ENCODE measurements around the gene LRIG1.
"Not testable (repeated sequence)": the region's sequence is repeated elsewhere in the genome, so short reads cannot be mapped to it uniquely, and the experiment has no call there.

LRIG1 gene

DNA sequence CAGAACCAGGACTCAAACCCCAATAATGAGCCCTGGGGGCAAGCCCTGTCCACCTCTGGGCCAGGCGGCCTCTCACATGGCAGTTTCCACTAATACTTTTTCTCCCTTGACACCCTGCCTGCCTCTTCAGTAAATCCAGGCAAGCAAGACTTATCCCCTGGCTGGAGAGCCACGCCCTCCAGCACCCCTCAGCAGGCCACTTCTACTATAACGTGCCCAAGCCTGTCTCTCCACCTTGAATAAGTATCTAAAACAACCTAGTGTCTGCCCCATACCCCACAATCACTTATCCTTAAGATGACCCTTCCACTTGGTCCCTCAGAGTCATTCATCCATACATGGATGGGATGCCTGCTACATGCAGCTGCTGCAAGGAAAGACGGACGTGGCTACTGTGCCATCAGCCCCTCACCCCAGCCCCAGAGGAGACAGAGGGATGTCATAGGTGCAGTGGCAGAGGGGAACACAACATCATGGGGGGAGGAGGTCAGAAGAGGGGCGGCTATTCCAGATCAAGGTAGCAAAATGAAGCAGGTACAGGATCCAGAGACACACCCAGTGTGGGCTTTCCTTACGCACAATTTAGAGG is 63.4 kb downstream of the LRIG1 start:
- DNase-seq, result no peak

DNA sequence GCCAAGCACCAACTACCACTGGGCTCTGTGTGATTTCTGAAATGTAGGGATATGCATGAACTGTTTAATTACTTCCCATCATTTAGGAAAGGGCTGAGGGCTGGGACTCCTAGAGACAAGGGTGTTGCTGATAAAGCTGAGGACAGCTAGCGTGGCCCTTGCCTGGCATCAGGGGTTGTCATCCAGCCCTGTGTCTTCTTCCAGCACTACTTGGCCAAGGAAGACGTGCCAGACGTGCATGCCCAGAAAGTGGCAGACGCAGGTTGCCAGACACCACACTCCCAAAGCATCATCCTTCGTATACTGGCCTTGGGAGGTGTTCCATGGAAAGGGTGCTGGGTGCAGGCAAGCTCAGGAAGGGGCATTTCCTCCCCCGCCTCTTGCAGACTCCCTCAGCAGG is 64.8 kb downstream of the LRIG1 start:
- no peak for DNase-seq

DNA sequence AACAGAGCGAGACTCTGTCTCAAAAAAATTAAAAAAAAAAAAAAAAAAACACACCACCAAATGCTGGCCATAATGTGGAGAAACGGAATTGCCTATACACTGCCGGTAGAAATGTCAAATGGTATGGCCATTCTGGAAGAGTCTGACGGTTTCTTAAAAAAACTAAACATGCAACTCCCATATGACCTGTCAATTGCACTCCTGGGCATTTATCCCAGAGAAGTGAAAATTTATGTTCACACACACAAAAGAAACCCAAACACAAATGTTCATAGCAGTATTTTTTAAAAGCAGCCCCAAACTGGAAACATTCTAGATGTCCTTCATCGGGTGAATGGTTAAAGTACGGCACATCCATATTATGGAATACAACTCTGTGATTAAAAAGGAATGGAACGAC is 66.1 kb downstream of the LRIG1 start:
- DNase-seq, result no peak

GRCh38 chr3:66433522-66433782 is 67.4 kb downstream of the LRIG1 start:
- DNase-seq, result no peak

GRCh38 chr3:66432767-66433521 is 67.9 kb downstream of the LRIG1 start:
- no peak for DNase-seq

DNA sequence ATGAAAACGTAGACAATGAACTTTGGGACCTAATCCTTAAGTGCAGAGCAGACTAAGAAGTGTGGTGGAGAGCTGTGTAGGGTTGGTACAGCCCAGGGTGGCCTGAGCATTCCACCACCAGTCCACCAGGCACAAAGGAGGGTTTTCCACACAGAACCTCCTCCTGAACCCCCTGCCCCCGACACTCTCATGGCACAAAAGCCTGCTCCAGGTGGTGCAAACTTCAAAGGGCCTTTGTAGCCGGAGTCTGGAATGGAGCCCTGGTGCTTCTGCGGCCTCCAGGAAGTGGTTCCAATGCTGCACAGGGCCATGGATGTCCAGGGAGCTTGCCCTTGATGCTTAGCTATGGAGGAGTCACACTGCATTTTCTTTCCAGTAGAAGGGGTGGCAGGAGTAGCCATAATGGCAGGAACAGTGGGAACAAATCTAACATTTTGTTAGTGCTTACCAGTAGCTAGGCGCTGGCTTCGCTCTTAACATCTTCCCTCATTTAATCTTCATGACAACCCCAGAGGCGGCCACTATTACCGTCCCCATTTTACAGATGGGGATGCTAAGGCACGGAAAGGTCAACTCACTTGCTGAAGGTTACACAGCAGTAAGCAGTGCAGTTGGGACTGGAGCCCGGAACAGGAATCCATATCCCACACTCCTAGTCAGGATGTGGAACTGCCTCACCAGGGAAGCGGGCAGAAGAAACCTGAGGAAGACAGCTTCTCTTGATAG is 68.6 kb downstream of the LRIG1 start:
- no peak for DNase-seq

GRCh38 chr3:66431494-66431893 is 69.3 kb downstream of the LRIG1 start:
- DNase-seq, result no peak

DNA sequence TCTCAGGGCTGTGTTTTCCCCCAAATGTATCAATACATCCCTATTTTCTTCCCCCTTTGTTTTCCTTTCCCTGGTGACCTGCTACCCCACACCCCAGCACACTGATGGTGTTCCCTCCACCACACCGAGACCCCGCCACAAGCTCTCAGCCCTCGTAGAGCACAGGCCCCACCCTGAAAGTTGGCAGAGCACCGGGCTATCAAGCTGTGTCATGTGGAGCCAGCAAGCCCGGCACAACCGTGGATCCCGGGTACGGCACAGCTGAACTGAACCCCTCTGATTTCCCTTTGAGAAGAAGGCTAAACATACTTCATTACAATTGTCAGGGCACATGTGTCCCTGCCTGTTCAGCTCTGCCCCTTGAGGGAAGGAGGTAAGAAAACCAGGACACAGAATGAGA is 69.9 kb downstream of the LRIG1 start:
- no peak for DNase-seq

DNA sequence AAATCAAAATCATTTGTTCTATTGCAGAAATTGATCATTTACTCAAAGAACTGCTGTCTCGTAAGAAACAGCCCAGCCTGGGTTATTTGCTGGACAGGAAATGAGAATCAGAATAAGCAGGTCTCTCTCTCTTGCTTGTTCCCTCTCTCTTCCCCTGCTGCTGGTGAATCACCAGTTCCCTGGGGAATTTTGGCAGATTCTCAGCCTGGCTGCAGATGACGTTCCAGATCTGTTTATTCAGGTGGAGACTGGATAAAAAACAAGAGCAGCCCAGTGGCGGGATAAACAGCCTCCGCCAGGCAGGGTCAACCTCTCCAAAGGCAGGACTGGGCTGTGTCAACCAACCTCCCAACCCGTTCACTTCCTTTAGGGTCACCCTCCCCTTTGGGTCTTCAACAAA is 72.1 kb downstream of the LRIG1 start:
- no peak for DNase-seq

DNA sequence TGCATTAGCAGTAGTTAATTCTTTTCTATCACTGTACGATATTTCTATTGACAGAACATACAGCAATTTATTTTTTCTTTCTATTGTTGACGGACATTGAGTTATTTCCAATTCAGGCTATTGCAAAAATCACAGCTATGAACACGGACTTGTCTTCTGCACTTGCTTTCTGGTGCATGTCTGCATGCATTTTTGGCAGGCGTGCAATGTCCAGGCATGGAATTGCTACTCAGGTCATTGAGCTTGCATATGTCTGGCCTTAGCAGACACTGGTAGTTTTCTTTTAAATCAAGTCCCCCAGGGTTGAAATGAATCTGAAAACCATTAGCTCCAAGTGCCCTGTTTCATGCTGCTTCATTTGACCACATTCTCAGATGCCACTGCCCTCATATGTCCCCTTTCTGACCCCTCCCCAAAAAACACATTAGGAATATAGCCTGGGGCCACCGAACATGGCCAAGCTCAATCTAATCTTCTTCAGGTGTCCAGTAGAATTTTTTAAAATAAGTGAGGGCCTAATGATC is 72.8 kb downstream of the LRIG1 start:
- no peak for DNase-seq

- DNase-seq, result no peak
Observed at GRCh38 chr3:66427352-66427751, 73.5 kb downstream of the LRIG1 start.

DNA sequence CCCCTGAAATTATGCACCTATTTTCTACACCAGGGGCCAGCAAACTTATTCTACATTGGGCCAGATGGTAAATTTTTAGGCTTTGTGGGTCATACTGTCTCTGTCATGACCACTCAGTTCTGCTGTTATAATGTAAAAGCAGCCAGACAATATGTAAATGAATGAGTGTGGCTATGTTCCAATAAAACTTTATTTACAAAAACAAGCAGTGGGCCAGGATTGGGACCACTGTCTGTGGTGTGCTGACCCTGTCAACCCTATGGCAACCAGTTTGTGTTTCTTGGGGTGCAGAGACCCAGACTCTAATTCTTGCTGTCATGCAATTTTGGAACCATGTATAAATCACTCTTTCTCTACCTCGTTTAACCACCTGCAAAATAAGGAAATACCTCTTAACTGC is 74.7 kb downstream of the LRIG1 start:
- no peak for DNase-seq

DNA sequence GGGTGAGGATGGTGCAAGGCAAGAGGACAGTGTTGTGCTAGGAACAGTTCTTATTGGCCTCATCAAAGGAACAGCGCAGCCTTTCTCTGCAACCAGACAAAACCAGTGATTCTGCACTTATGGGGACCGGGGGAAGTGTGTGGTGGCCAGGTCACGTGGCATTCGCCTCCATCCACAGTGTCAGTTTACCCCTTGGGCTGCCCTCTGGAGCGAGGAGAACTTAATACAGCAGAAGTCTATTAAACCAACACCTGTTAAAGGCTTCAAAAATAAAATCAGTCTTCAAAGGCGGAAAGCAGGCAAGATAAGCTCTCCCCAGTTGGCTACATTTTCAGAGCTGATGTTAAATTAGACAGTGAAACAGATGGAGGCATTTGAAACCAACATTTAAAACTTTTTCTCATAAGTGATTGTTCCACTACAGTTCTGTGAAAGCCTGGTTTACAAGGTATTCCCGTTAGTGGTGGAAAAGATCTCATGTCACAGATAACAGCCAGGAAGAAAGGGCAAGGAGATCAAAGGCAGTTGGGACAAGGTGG is 75.2 kb downstream of the LRIG1 start:
- no peak for DNase-seq

DNA sequence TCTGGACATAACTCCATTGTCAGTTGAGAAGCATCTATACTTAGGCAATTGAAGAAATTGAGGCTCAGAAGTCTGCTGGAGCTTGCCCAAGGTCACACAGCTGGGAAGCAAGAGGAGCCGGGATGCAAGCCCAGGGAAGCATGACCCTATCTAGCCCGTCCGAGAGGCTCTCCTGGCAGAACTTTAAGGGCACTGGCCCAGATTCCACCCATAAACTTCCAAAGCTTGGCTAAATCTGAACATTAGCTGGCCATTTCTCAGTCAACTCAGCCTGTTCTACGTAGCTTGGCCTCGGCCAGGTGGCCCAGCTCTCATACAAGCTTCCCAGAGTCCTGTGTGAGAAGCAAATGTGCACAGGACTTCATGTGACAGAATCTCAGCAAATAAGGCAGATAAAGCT is 75.8 kb downstream of the LRIG1 start:
- no peak for DNase-seq

GRCh38 chr3:66423791-66424190 is 77.0 kb downstream of the LRIG1 start:
- no peak for DNase-seq

GRCh38 chr3:66421893-66422292 is 78.9 kb downstream of the LRIG1 start:
- DNase-seq, result not testable (repeated sequence)

- not testable (repeated sequence) for DNase-seq
Observed at GRCh38 chr3:66421144-66421543, 79.7 kb downstream of the LRIG1 start.

- DNase-seq, result no peak
Observed at GRCh38 chr3:66419036-66419435, 81.8 kb downstream of the LRIG1 start.

- no peak for DNase-seq
Observed at GRCh38 chr3:66418475-66418931, 82.3 kb downstream of the LRIG1 start.

DNA sequence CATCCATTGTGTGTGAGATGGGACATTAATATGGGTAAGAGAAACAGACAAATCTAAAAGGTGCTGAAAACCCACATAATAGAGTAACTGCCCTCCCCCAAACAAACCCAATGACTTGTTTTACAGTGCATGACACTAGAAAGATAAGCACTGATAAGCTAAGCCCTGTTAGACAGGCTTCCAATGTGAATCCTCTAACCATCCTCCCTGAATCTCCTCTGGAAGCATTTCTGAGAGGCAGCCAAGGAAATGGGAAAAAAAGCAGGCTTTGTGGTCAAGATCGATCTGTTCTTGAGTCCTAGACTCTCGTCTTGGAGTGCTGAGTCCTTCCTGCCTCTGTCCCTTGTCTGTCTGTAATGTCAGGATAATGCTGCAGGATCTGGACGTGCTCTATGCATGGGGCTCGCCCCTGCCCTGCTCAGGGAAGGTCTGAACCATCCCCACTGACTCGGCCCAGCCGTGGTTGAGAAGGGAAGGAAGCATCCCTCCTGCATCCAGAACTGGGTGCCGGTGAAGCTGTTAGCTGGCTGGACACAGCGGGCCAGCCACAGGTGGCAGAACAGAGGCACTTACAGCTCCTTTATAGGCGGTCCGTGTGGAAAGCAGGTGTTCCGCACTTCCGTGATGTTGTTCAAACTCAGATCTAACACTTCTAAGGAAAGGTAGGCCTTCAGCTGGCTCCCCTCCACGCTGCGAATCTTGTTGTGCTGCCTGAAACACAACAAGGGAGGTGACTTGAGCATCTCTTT is 84.1 kb downstream of the LRIG1 start:
- no peak for DNase-seq

DNA sequence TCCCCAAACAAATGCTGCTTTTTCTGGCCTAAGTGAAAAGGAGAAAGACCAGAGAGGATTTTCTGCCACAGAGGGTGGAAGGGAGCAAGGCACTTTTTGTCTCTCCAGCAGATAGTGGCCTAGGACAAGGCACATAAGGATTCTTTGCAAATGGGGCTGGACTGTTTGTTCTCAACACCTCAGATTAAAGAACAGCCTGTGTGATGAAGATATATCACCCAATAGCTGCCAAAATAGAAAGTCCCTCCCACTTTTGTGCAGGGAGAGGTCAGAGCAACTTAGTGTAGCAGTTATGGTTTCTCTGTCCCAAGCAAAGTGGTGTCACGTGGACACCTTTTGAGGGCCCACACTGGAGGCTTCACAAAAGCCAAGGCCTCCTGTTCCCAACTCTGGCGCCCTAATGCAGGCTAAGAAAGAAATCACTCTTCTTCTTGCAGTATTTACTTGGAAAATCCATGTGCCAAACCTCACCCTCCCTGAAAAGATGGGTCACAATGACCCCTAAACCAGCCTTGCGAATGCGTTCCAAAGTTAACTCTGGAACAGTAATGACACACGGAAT is 84.9 kb downstream of the LRIG1 start:
- no peak for DNase-seq

GRCh38 chr3:66414846-66415245 is 86.0 kb downstream of the LRIG1 start:
- no peak for DNase-seq
